ENCODE measurements around the gene VPS39.

The VPS39 gene

GRCh38 chr15:42108806-42109205, 99.3 kb downstream of the VPS39 start:
- no peak for DNase-seq (ENCODE audit: low spot score)
- H3K27ac ChIP-seq, result no peak overlapping the region
- POLR2A ChIA-PET (ENCODE audit: low non-redundant PET), result no interaction called here
- CTCF ChIA-PET, result no interaction called here
- TF ChIP-seq CTCF (conservative IDR thresholded peaks at IDR 0.05; ENCODE audit: low read depth), result no peak

All from RWPE1 (cell line).